GM12801 (cell line): ENCODE results near the gene BPIFA3.

Source experiments
- TF ChIP-seq, protein P1 (sequence below): IDR thresholded peaks from one replicate; pipeline ENCODE4 v1.5.1; 2011; ENCODE audit warnings: control low read depth; ENCODE audit not compliant: insufficient read length; ENCODE audit errors: extremely low read depth

Gene BPIFA3

DNA sequence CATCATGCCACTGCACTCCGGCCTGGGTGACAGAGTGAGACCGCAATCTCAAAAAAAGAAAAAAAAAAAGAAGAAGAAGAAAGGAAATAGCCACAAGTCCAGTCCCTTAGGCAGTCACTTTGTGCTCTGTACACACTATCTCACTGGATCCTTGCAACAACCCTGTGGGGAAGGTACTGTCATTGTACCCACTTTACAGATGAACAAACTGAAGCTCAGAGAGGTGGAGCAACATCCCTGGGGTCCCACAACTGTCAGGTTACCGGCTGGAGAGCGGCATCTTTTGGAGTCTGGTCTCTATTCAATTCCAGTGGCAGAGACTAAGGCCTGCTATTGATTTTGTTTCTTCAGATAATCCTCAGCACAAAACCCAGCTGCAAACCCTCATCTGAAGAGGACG, 37.0 kb upstream of the BPIFA3 start:
- TF ChIP-seq, protein P1, sequence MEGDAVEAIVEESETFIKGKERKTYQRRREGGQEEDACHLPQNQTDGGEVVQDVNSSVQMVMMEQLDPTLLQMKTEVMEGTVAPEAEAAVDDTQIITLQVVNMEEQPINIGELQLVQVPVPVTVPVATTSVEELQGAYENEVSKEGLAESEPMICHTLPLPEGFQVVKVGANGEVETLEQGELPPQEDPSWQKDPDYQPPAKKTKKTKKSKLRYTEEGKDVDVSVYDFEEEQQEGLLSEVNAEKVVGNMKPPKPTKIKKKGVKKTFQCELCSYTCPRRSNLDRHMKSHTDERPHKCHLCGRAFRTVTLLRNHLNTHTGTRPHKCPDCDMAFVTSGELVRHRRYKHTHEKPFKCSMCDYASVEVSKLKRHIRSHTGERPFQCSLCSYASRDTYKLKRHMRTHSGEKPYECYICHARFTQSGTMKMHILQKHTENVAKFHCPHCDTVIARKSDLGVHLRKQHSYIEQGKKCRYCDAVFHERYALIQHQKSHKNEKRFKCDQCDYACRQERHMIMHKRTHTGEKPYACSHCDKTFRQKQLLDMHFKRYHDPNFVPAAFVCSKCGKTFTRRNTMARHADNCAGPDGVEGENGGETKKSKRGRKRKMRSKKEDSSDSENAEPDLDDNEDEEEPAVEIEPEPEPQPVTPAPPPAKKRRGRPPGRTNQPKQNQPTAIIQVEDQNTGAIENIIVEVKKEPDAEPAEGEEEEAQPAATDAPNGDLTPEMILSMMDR: no peak

DNA sequence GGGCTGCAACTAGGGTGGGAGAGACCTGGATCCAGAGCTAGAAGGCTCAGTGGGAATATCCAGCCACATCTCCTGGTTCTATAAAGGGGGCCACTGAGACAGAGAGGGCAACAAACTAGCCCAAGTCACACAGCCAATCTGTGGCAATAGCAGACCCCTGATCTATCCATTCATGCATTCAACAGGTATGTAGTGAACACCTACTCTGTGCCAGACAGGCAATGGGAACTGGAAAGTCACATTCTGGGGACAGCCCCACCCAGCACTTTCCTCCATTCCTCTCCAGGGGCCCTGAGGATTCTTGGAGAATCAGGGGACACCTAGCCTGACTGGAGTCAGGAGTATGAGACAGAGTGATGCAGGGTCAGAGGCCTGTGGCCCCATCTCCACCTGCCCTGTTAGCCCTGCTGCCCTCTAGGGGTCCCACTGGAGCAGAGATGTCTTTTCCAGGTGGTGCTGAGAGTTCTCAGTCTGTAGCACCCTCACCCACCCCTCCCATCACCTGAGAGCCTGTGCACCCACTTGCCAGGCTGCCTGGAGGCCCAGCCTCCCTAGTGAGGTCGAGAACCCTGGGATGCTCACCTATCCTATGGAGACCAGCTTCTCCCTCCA, 35.6 kb upstream of the BPIFA3 start:
- TF ChIP-seq, protein P1: no peak

DNA sequence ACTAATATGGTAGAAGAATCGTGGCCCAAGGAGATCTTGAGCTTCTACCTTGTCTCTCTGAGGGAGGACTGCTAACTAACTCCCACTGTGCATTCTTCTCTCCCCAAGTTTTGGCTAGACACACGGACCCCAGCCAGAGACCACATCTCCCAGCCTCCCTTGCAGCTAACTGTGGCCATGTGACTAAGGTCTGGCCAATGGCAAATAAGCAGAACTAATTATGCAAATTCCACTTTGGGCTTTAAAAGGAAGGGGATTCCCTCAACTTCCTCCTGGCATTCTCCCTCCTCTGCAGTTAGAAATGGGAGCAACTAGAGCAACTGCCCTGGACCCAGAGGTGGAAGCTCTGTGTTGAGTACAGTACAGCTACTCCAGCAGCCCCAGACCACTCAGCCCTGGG, 33.8 kb upstream of the BPIFA3 start:
- TF ChIP-seq, protein P1: no peak

DNA sequence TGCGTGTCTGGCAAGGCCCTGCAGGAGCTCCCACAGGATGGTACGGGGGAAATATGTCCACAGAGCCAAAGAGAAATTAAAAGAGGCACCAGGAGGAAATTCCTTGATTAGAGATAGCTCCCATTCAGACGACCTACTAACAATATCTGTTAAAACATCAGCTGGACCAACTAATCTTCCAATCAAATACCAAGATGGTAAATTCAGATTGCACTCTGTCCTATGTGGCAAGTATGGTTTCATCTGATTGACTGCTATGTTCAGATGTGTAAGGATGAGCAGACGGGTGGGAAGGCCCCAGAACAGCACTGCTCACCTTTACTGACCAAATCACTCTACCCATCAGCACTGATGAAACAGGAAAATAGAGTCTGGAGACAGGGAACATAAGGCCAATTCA, 29.7 kb upstream of the BPIFA3 start:
- TF ChIP-seq, protein P1: no peak

DNA sequence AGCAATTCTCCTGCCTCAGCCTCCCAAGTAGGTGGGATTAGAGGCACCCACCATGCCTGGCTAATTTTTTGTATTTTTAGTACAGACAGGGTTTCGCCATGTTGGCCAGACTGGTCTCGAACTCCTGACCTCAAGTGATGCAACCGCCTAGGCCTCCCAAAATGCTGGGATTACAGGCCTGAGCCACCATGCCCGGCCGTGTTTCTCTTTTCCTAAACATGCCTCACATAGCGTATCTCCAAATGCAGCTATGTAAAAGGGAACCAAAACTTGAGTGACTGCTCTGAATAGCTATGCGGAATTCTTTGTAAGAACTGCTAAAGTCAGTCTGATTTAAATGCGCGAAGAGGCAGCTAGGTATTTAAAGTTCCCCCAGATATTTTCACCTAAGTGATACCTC, 28.7 kb upstream of the BPIFA3 start:
- TF ChIP-seq, protein P1: no peak

DNA sequence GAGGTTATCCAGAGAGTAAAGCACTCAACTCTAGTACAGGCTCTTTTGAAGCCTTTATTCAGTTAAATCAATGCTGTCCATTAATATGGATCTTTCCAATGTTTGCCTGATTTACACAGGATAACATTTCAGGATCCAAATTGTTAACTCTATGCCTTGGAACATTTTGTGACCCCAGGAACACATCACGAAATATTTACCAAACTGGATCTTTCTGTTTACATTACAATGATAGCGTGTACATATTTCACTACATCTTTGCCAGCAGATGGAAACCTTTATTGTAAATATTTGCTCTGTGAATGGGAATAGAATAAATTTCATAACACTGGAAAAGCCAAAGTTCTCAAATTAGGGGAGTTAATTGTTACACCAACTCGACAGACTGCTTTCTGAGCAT, 25.7 kb upstream of the BPIFA3 start:
- TF ChIP-seq, protein P1: no peak

DNA sequence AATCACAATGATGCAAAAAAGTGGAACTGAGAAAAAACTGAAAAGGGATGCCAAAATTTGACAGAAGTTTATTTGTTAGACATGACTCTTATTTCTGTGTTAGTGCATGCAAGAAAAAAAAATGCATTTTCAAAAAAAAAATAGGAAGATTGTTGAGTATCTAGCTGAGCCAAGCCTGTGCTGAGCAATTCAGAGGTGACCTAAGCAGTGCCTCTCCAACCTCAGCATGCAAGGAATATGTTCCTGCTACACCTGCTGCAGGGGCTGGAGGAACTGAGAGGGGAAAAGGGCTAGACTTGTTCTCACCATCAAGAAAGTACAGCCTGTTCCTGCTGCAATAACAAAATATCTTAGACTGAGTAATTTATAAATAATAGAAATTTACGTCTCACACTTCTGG, 25.2 kb upstream of the BPIFA3 start:
- TF ChIP-seq, protein P1: no peak
